ENCODE measurements around the gene NKD2.

Gene NKD2

GRCh38 chr5:1045960-1046560, 37.5 kb downstream of the NKD2 start:
- no peak for DNase-seq (ENCODE audit: low spot score)

GRCh38 chr5:1047332-1047965, 38.8 kb downstream of the NKD2 start:
- no peak for DNase-seq (ENCODE audit: low spot score)

DNA sequence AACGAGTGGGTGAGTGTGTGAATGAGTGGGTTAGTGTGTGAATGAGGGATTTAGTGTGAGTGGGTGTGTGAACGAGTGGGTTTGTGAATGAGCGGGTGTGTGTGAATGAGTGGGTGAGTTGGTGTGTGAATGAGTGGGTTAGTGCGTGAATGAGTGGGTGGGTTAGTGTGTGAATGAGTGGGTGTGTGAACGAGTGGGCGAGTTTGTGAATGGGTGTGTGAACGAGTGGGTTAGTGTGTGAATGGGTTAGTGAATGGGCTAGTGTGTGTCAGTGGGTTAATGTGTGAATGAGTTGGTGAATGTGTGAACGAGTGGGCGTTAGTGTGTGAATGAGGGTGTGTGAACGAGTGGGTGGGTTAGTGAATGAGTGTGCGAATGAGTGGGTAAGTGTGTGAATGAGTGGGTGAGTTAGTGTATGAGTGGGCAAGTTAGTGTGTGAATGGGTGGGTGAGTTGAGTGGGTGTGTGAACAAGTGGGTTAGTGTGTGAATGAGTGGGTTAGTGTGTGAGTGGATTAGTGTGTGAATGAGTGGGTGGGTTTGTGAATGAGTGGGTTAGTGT, 39.6 kb downstream of the NKD2 start:
- no peak for DNase-seq (ENCODE audit: low spot score)

DNA sequence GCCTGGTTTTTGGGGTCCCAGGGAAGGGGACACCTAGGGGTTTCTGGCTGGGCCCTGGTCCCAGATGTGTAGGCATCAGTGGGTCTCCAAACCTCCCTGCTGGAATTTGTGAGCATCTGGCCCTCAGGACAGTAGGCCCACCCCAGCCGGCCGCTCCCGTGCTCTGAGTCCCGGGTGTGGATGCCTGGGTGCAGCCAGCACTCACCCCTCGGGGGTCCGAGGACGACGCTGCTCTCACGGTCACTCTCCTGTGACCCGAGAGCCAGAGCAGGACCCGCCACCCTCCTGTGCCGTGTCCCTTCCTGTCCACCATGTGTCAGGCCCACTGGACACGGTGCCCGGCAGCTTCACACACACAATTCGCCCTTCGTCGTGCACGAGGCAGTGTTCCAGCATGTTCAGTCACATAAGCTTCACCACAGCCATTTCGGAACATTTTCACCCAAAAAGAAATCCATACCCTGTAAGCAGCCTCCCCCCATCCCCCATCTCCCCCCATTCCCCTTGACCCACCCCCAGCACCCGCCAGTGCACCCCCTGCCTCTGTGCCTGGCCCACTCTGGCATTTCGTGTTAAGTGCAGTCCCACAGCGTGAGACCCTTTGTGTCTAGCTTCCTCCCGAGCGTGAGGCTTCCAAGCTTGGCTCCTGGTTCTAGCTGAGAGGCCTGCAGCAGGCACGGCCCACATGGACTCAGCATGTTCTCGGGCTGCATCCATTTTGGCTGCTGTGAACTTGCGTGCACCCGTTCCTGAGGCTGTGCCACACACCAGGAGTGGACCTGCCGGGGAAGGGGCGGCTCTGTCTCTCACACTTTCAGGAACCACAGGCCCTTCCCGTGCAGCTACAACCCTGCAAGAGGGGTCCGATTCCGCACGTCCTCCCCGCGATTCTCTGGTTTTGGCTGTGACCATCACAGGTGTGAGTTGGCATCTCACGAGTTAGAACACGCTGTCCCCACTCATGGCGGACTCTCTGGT, 40.5 kb downstream of the NKD2 start:
- DNase-seq (ENCODE audit: low spot score): no peak

DNA sequence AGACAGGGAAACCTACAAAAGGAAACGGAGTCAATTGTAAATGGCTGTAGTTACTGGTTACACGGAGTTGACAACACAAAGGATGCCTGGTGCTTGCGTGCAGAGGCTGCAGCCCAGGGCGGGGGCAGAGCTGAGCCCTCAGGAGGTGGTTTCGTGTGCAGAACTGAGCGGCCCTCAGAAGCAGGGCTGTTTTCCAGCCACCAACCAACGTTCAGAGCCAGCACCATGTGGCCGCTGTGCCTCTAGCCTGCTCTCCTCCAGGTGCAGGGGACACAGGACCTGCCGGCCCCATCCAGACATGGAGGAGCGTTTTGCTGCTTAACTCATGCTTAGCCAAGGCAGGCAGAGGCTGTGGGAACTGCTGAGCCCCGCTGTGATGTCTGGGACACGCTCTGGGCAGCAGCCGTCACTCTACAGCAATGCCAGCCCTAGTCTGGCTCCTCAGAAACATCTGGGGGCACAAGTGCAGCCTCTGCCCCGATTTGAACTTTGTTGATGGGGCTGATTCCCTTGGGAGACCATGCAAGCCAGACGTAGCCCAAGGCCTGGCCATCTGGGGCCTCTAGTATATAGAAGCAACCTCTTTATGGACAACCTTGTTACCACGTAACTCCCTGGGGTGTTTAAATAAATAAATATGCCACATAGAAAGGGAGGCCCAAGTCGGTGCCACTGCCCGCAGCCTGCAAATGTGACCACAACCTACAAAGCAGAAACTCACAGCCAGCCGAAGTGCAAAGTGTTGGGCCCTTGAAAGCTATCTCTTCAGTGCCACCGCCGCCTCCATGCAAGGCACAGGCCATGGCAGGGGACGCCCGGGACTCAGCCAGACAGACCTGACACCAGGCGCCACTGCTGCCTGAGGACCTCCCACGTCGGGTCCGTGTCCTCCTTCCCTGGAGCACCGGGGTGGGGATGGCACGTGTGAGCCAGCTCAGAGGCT, 42.1 kb downstream of the NKD2 start:
- DNase-seq (ENCODE audit: low spot score): no peak

GRCh38 chr5:1051366-1051720, 42.7 kb downstream of the NKD2 start:
- DNase-seq (ENCODE audit: low spot score): no peak

DNA sequence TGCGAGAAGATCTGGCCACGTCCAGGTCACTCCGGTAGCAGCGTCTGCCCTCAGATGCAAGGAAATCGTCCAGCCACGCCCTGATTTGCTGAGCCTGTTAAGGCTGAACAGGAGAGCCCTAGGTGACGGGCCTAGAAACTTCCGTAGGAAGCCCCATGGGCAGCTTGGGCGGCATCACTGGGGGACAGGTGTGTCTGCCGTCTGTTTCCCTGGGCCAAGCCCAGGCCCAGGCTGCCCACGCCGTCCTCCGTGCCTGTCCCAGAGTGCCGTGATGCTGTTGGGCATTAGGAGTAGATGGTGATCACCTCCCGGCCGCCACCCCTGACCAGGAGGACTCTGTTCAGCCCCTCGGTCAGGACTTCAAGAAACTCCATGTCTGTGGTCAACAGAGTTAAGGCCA, 43.5 kb downstream of the NKD2 start:
- DNase-seq (ENCODE audit: low spot score): no peak

- DNase-seq (ENCODE audit: low spot score): peak; percentile 37
Observed at GRCh38 chr5:1052641-1053390, 44.2 kb downstream of the NKD2 start.

DNA sequence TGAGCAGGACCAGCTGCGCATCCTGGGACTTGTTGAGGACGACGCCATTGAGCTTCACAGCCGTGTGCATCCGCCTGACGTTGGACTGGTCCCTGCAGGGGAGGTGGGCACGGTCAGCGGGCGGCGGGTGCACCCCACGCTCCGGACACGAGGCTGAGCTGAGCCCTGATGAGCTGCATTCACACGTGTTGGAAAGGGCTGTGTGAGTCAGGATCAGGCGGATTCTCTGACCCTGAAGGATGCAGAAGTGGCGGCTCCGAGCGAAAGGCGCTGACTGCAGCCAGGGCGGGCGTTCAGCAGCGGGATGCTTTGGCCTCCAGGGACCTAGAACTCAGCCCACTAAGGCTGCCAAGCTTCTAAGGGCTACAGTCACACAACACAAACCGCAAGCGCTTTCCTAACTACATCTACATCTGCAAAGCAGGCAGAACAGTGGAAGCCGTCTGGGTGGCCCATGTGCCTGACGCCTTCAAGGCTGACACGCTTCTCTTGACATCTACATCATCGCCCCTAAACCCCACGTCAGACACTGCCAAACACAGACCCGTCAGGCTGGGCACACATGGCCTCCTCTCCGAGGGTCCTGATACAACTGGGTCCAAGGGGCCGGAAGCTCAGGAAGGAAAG, 44.9 kb downstream of the NKD2 start:
- DNase-seq (ENCODE audit: low spot score): no peak

DNA sequence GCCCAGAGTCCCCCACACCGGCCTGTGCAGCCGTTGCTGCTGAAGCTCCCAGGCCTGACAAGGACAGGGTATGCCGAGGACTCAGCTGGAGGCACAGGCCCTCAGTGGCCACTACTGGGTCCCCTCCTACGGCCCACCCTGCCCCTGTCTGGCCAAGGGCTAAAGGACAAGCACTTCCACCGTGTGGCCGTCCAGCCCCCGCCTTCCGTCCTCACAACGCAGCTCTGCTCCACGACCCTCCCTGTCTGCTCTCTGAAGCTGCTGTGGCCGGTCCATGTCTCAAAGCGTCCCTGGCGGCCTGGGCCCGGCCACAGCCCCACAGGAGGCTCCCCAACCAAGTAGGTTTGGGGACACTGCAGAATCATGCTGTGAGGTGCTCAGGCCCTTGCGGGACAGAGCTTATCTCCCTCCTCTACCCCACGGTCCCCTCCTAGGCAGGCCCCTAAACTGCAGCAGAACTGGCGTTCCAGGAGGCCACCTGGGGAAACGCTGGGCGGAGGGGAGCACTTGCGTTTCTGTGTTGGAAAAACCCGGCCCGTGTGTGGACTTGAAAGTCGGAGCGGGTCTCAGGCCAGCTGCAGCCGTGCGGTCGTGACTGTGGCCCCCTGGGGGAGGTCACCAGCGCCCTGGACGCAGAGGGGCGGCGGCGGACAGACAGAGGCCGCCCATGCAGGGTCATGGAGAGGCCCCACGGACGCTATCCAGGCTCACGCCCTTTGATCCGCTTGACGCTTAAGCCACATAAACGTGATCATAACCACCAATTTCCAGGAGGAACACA, 45.6 kb downstream of the NKD2 start:
- DNase-seq (ENCODE audit: low spot score): no peak

DNA sequence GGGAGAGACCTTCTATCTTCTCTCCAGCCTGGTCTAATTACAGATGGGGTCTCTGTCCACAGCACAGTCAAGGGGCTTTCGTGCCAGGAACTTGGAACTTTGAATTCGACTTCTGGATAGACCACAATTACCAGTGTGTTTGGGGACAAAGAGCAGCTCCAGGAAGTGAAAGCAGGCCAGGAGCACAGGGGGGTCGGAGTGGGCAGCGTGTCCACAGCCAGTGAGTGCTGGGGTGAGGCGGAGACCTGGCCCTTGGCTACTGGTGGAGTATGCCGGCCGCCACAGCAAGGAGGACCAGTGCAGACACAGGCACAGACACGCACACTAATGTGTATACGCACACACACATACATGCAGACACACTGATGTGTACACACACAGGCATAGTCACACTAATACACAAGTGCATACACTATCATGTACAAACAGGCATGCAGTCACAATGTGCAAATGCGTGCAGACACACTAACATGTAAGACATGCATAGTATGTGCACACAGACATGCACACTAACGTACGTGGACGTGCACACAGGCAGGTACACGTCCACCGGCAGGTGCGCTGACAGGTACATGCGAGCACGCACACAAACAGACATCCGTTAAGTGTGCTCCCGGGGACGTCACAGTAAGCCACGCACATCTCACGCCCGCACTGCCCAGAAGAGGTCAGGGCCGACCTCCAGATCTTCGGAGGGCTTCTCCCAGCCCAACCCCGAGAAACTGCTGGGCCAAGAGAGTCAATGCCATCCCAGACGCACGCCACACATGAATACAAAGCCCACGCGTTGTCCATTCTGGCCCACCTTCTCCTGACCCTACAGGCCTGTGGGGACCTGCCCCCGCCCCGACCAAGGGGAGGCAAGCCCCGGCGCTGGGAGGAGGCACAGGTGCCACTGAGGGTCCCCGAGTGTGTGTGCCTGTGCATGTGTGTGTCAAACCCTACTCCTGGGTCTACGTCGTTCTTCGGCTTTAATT, 46.5 kb downstream of the NKD2 start:
- no peak for DNase-seq (ENCODE audit: low spot score)

GRCh38 chr5:1055896-1056610, 47.5 kb downstream of the NKD2 start:
- no peak for DNase-seq (ENCODE audit: low spot score)

GRCh38 chr5:1056611-1057484, 48.2 kb downstream of the NKD2 start:
- no peak for DNase-seq (ENCODE audit: low spot score)

DNA sequence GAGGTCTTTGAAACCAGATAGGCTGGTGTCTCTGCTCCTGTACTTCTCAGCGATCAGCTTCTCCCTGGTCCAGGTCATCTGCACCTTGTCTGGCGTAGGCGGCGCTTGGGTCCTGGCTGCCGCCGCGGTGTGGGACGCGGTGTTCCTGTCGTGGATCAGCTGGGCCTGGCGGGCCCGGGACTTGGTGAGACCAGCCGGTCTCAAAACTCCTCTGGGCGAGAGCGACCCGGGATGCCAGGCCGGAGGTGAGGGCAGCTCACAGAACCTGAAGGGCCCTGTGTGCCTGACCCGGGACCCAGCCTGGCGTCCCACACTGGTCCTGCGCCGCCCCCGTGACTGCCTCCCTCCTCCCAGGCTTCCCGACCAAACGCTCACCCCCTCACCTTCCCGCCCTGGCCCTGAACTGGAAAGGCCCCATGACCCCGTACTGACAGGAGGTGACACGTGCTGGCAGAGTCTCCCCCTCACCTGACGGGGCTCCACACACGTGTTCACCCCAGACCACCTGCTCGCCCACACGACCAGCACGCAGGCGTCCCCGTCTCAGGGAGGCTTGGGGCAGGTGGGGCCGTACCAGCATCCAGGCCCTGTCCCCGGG, 49.0 kb downstream of the NKD2 start:
- no peak for DNase-seq (ENCODE audit: low spot score)

DNA sequence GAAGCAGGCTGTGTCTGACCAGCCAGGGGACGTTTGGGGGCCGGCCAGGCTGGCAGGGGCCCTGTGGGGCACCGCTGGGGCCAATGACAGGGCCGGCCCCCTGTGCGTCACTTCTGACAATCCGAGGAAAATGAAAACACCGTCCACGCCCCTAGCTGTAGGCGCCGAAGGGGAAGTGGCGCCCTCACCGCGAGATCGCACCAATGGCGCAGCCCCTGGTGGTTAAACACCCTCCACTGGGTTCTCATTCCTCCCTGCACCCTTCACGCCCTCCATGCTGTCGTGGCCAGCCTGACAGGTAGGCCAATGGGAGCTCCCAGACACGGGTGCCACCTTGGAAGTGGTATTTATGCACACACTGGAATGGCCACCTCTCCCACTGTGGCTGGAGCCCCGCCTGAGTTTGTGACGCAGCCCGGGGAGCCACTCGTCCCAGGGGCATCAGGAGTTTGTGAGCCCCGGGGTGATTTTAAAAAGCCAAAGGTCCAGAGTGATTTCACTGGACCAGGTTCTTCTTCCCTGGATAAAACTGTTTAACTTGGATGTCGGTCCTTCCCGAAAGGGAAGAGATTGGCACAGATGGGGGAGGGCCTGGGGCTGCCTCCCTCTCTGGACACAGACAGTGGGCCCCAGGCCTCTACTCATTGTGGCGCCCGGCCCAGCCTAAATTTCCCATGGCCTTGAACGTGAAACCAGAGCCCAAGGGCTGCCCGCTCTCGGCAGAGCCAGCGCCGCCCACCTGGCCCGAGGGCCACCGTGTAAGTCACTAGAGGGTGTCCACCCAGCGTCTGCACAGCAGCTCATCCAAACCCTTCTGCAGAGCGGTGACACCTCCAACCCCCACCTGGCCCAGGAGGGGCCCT, 49.7 kb downstream of the NKD2 start:
- DNase-seq (ENCODE audit: low spot score): no peak

Measured in hematopoietic multipotent progenitor cell treated with erythropoietin and hydrocortisone succinate and interleukin-3 and kit ligand, for 15 days (in vitro differentiated cells).